H1 (cell line): ENCODE measurements around the gene TDRD12.

Experiments
- CEBPB ChIP-seq: IDR thresholded peaks from 2 replicates; pipeline ENCODE4 v1.6.1; 2012; ENCODE audit warnings: low read depth, low read length
- KDM1A ChIP-seq: fragments of 200-600, 300-600 bp; sonication (generic); IDR thresholded peaks from 2 replicates; pipeline ENCODE4 v1.7.1; 2016; ENCODE audit warnings: mild to moderate bottlenecking, low read length, borderline replicate concordance
- KDM4A ChIP-seq: IDR thresholded peaks from one replicate; pipeline ENCODE4 v1.7.1; 2012; ENCODE audit warnings: low read depth, mild to moderate bottlenecking, moderate library complexity, low read length, inconsistent platforms; ENCODE audit not compliant: severe bottlenecking
- POLR2A ChIP-seq, 2 experiments: IDR thresholded peaks; 1 replicate in 1 of 2; 2 replicates in 1 of 2; pipeline ENCODE4 v1.6.1; 2011; ENCODE audit warnings: low read depth in 2 of 2, low read length in 2 of 2, mild to moderate bottlenecking in 2 of 2; ENCODE audit errors: control extremely low read depth in 1 of 2
- TF ChIP-seq, protein P1 (sequence below): IDR thresholded peaks from 2 replicates; pipeline ENCODE4 v1.6.1; 2012; ENCODE audit warnings: inconsistent platforms
- TF ChIP-seq, protein P2 (sequence below), 3 experiments: IDR thresholded peaks; 1 replicate in 2 of 3; 2 replicates in 1 of 3; pipeline versions ENCODE4 v1.5.1 to v1.6.1; 2011; ENCODE audit warnings: low read length in 3 of 3, mild to moderate bottlenecking in 3 of 3, inconsistent platforms in 2 of 3, low read depth in 1 of 3, moderate library complexity in 1 of 3; ENCODE audit not compliant: insufficient read depth in 1 of 3; ENCODE audit errors: control extremely low read depth in 1 of 3

DNA sequence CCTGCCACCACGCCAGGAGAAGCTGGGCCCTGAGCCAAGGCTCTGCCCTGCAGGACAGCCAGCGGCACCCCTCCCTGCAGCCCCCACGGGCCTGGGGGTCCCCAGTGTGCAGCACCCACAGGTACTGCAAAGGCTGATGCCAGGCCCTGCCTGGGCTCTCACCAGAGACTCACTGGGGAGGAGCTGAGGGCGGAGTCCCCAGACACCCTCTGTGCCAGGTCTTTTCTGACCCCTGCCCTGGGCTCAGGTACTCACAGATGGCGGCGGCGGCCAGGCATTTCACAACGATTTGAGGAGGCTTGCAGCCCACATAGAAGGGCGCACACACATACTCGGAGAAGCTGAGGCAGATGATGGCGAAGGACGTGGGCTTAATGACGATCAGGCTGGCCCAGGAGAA, 144.3 kb downstream of the TDRD12 start:
- TF ChIP-seq CEBPB: no peak
- TF ChIP-seq KDM4A: no peak
- TF ChIP-seq, protein P1, sequence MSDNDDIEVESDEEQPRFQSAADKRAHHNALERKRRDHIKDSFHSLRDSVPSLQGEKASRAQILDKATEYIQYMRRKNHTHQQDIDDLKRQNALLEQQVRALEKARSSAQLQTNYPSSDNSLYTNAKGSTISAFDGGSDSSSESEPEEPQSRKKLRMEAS: no peak
- no peak for TF ChIP-seq KDM1A
- TF ChIP-seq, protein P2, sequence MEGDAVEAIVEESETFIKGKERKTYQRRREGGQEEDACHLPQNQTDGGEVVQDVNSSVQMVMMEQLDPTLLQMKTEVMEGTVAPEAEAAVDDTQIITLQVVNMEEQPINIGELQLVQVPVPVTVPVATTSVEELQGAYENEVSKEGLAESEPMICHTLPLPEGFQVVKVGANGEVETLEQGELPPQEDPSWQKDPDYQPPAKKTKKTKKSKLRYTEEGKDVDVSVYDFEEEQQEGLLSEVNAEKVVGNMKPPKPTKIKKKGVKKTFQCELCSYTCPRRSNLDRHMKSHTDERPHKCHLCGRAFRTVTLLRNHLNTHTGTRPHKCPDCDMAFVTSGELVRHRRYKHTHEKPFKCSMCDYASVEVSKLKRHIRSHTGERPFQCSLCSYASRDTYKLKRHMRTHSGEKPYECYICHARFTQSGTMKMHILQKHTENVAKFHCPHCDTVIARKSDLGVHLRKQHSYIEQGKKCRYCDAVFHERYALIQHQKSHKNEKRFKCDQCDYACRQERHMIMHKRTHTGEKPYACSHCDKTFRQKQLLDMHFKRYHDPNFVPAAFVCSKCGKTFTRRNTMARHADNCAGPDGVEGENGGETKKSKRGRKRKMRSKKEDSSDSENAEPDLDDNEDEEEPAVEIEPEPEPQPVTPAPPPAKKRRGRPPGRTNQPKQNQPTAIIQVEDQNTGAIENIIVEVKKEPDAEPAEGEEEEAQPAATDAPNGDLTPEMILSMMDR (IDR thresholded peaks at IDR 0.05; ENCODE audit: control extremely low read depth in 1 of 3, insufficient read depth in 1 of 3, low read depth in 1 of 3, low read length in 3 of 3): no peak
- TF ChIP-seq POLR2A (IDR thresholded peaks at IDR 0.05; ENCODE audit: control extremely low read depth in 1 of 2, low read depth in 2 of 2, low read length in 2 of 2): no peak
